Measurements from ENCODE around the gene TULP1.

TULP1 gene

GRCh38 chr6:35514587-35514986 lies 1.9 kb upstream of the TULP1 start:
- Histone ChIP-seq H3K27me3 (peaks cover 3 to 39% of the 10 kb centered on the region in 2 donors), H3K4me1 (peaks cover 0 to 10% (median 8%) of the 10 kb centered on the region in 4 donors), H3K27ac (no peak overlapping the region), H3K36me3 (no peaks in the 10 kb centered on the region), H3K9me3 (no peaks in the 10 kb centered on the region), H3K4me3 (no peak overlapping the region)
- DNase-seq, result no peak
- TF ChIP-seq CTCF (IDR thresholded peaks at IDR 0.05), result no peak
- intact Hi-C loops (cut with DNase I; ENCODE audit: low total_unique reads), result no loop called here

- H3K4me3 ChIP-seq, result no peak overlapping the region
- no peak overlapping the region for H3K27ac ChIP-seq
- peaks cover 3 to 63% of the 10 kb centered on the region in 2 donors for H3K27me3 ChIP-seq
- intact Hi-C loops (cut with DNase I; ENCODE audit: low total_unique reads), result no loop called here
- no peaks in the 10 kb centered on the region for H3K9me3 ChIP-seq
- no peak for DNase-seq
- no peak for TF ChIP-seq CTCF (IDR thresholded peaks at IDR 0.05)
- H3K4me1 ChIP-seq, result peaks cover 0 to 10% (median 8%) of the 10 kb centered on the region in 4 donors
- H3K36me3 ChIP-seq, result no peaks in the 10 kb centered on the region
Measured at GRCh38 chr6:35512006-35512405, 690 bp downstream of the TULP1 start.

- no peak for DNase-seq
- Histone ChIP-seq H3K9me3 (no peaks in the 10 kb centered on the region), H3K4me1 (peaks cover 0 to 10% (median 8%) of the 10 kb centered on the region in 4 donors), H3K36me3 (no peaks in the 10 kb centered on the region), H3K27ac (no peak overlapping the region), H3K27me3 (peaks cover 3 to 68% of the 10 kb centered on the region in 2 donors), H3K4me3 (no peak overlapping the region)
- no peak for TF ChIP-seq CTCF (IDR thresholded peaks at IDR 0.05)
- intact Hi-C loops (cut with DNase I; ENCODE audit: low total_unique reads), result no loop called here
Measured at GRCh38 chr6:35511562-35511941, 1.1 kb downstream of the TULP1 start.

DNA sequence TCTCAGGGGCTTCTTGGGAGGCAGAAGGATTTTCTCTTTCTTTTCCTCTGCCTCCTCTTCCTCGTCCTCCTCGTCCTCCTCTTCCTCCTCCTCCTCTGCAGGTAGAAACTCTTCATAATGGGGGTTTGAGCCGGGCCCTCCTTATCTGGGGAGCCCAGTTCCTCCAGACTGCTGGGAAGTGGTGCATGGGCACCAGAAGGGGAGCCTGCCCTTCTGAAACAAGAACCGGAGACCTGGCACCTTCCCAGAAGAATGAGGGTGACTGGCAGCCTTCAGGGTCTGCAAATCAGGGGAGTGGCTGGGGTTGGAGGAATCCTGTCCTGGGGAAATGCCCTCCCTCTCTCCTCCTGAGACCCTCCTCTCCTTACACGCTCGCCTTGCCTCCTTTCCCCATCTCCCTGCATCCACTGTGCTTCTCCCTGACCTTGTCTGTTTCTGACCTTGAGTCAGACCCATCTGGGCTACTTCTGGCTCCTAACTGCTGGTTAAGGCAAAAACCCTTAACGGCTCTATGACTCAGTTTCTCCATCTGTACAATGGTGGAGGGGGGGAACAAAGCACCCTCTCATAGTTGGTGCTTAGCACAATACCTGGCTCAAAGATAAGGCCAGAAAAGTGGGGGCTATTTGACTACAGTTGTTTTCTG lies 1.7 kb downstream of the TULP1 start:
- Histone ChIP-seq H3K27me3 (peaks cover 3 to 73% of the 10 kb centered on the region in 2 donors), H3K27ac (no peak overlapping the region), H3K36me3 (no peaks in the 10 kb centered on the region), H3K4me3 (no peak overlapping the region), H3K4me1 (peaks cover 0 to 14% (median 8%) of the 10 kb centered on the region in 4 donors), H3K9me3 (no peaks in the 10 kb centered on the region)
- intact Hi-C loops (cut with DNase I; ENCODE audit: low total_unique reads), result no loop called here
- DNase-seq, result no peak
- no peak for TF ChIP-seq CTCF (IDR thresholded peaks at IDR 0.05)

- H3K4me1 ChIP-seq, result peaks cover 0 to 17% (median 8%) of the 10 kb centered on the region in 4 donors
- no peaks in the 10 kb centered on the region for H3K36me3 ChIP-seq
- no peak overlapping the region for H3K4me3 ChIP-seq
- H3K27ac ChIP-seq, result no peak overlapping the region
- DNase-seq, result no peak
- no peaks in the 10 kb centered on the region for H3K9me3 ChIP-seq
- TF ChIP-seq CTCF (IDR thresholded peaks at IDR 0.05), result no peak
- intact Hi-C loops (cut with DNase I; ENCODE audit: low total_unique reads), result no loop called here
- peaks cover 3 to 96% of the 10 kb centered on the region in 2 donors for H3K27me3 ChIP-seq
Measured at GRCh38 chr6:35508542-35508941, 4.2 kb downstream of the TULP1 start.
